HepG2 (cell line): ENCODE data around the gene ARHGEF3. TPM values are rescaled to one million over a fixed set of nuclear protein-coding genes. Genes with fewer than 3 reads are reported as not detected.
A peak's percentile ranks its signal among the peaks of the same experiment; 100 is the strongest.

Experiments
- BRCA1 ChIP-seq: sonication (generic); formaldehyde crosslinking; IDR thresholded peaks from 2 replicates; pipeline ENCODE4 v1.4.0; 2020; ENCODE audit warnings: missing genetic modification reagents
- CBX1 ChIP-seq: IDR thresholded peaks from one replicate; pipeline ENCODE4 v1.6.1; 2016; ENCODE audit warnings: antibody characterized with exemption, low read depth
- CENPX ChIP-seq: sonication (generic); formaldehyde crosslinking; IDR thresholded peaks from 2 replicates; pipeline ENCODE4 v1.9.0; 2021; ENCODE audit warnings: mild to moderate bottlenecking, missing genetic modification reagents, moderate library complexity
- DMAP1 ChIP-seq: IDR thresholded peaks from 2 replicates; pipeline ENCODE4 v1.6.1; 2016
- GATA4 ChIP-seq: sonication (generic); IDR thresholded peaks from 2 replicates; pipeline ENCODE4 v1.6.1; 2016; ENCODE audit warnings: antibody characterized with exemption, low read depth, borderline replicate concordance
- GLI4 ChIP-seq: sonication (generic); formaldehyde crosslinking; IDR thresholded peaks from 2 replicates; pipeline ENCODE4 v1.5.1; 2020; ENCODE audit warnings: missing genetic modification reagents, mild to moderate bottlenecking, moderate library complexity, borderline replicate concordance
- GTF3A ChIP-seq: sonication (generic); formaldehyde crosslinking; conservative IDR thresholded peaks from 2 replicates; pipeline ENCODE4 v1.4.0; 2020; ENCODE audit warnings: mild to moderate bottlenecking, missing genetic modification reagents
- HNF1B ChIP-seq: sonication (generic); formaldehyde crosslinking; IDR thresholded peaks from 2 replicates; pipeline ENCODE4 v1.5.1; 2020; ENCODE audit warnings: mild to moderate bottlenecking, moderate library complexity, missing genetic modification reagents
- MEIS2 ChIP-seq: sonication (generic); formaldehyde crosslinking; IDR thresholded peaks from 2 replicates; pipeline ENCODE4 v1.9.0; 2021; ENCODE audit warnings: mild to moderate bottlenecking, missing genetic modification reagents
- NFKB2 ChIP-seq: sonication (generic); formaldehyde crosslinking; IDR thresholded peaks from 2 replicates; pipeline ENCODE4 v1.4.0; 2020; ENCODE audit warnings: missing genetic modification reagents, borderline replicate concordance
- PRPF4 ChIP-seq: fragments of 200-400 bp; formaldehyde crosslinking; IDR thresholded peaks from 2 replicates; pipeline ENCODE4 v1.6.1; 2016; ENCODE audit warnings: low read length, low read depth; ENCODE audit not compliant: poor library complexity, severe bottlenecking
- RXRB ChIP-seq: IDR thresholded peaks from 2 replicates; pipeline ENCODE4 v1.6.1; 2016; ENCODE audit warnings: borderline replicate concordance, missing genetic modification reagents, missing compliant biosample characterization
- TOE1 ChIP-seq: sonication (generic); formaldehyde crosslinking; IDR thresholded peaks from 2 replicates; pipeline ENCODE4 v1.4.0; 2020; ENCODE audit warnings: mild to moderate bottlenecking, missing genetic modification reagents
- YEATS4 ChIP-seq: sonication (generic); formaldehyde crosslinking; IDR thresholded peaks from 2 replicates; pipeline ENCODE4 v1.4.0; 2020; ENCODE audit warnings: missing genetic modification reagents, borderline replicate concordance
- ZFP37 ChIP-seq: sonication (generic); formaldehyde crosslinking; IDR thresholded peaks from 2 replicates; pipeline ENCODE4 v1.4.0; 2020; ENCODE audit warnings: missing genetic modification reagents, borderline replicate concordance
- ZNF136 ChIP-seq: sonication (generic); formaldehyde crosslinking; IDR thresholded peaks from 2 replicates; pipeline ENCODE4 v1.8.1; 2022; ENCODE audit warnings: low read depth, mild to moderate bottlenecking, moderate library complexity, missing genetic modification reagents
- ZNF605 ChIP-seq: sonication (generic); formaldehyde crosslinking; IDR thresholded peaks from 2 replicates; pipeline ENCODE4 v1.8.0; 2022; ENCODE audit warnings: mild to moderate bottlenecking, missing genetic modification reagents
- ZNF616 ChIP-seq: sonication (generic); formaldehyde crosslinking; IDR thresholded peaks from 2 replicates; pipeline ENCODE4 v1.5.0; 2020; ENCODE audit warnings: low read depth, mild to moderate bottlenecking, missing genetic modification reagents
- ZNF788 ChIP-seq: sonication (generic); formaldehyde crosslinking; IDR thresholded peaks from 2 replicates; pipeline ENCODE4 v1.5.0; 2020; ENCODE audit warnings: mild to moderate bottlenecking, missing genetic modification reagents, borderline replicate concordance
- ZNF841 ChIP-seq: sonication (generic); formaldehyde crosslinking; IDR thresholded peaks from 2 replicates; pipeline ENCODE4 v1.8.1; 2023; ENCODE audit warnings: missing genetic modification reagents, borderline replicate concordance
- polyA plus RNA-seq, 8 experiments: library from polyadenylated mRNA; depleted of rRNA in 3 of 8; stranded (reverse) in 7 of 8; unstranded in 1 of 8; fragments of >200 nt; fragmentation: Illumina TruSeq in 4 of 8; extraction: Trizol in 4 of 8; gene quantifications; 2 replicates each; pipeline versions ENCODE4 v1.2.1 to v1.2.3, GENCODE V29; 2011 to 2016; ENCODE audit warnings: low read depth in 4 of 8, missing spikeins in 1 of 8, mixed read lengths in 1 of 8; ENCODE audit not compliant: insufficient read depth in 1 of 8
- total RNA-seq, 5 experiments: library from RNA; depleted of rRNA; stranded (reverse); fragments of >200 nt; fragmentation: Illumina TruSeq; extraction: Trizol; gene quantifications; 2 replicates each; pipeline ENCODE4 v1.2.3, GENCODE V29; 2016; ENCODE audit warnings: low read depth in 1 of 5
- TF ChIP-seq, protein P1 (sequence below): sonication (generic); formaldehyde crosslinking; IDR thresholded peaks from 2 replicates; pipeline ENCODE4 v1.9.0; 2021; ENCODE audit warnings: missing genetic modification reagents, borderline replicate concordance
- TF ChIP-seq, protein P2 (sequence below): IDR thresholded peaks from 2 replicates; pipeline ENCODE4 v1.6.1; 2016
- TF ChIP-seq, protein P3 (sequence below): sonication (generic); formaldehyde crosslinking; IDR thresholded peaks from 2 replicates; pipeline ENCODE4 v1.5.0; 2020; ENCODE audit warnings: missing genetic modification reagents
- TF ChIP-seq, protein P4 (sequence below): sonication (generic); formaldehyde crosslinking; IDR thresholded peaks from 2 replicates; pipeline ENCODE4 v1.8.1; 2023; ENCODE audit warnings: missing genetic modification reagents, mild to moderate bottlenecking, borderline replicate concordance

Gene ARHGEF3
- total and polyA plus RNA-seq, 2 of the 13 experiments (the other 11 are each of a cell fraction or from before 2014, with no cell fraction given) = 14.8 to 23.1 TPM

DNA sequence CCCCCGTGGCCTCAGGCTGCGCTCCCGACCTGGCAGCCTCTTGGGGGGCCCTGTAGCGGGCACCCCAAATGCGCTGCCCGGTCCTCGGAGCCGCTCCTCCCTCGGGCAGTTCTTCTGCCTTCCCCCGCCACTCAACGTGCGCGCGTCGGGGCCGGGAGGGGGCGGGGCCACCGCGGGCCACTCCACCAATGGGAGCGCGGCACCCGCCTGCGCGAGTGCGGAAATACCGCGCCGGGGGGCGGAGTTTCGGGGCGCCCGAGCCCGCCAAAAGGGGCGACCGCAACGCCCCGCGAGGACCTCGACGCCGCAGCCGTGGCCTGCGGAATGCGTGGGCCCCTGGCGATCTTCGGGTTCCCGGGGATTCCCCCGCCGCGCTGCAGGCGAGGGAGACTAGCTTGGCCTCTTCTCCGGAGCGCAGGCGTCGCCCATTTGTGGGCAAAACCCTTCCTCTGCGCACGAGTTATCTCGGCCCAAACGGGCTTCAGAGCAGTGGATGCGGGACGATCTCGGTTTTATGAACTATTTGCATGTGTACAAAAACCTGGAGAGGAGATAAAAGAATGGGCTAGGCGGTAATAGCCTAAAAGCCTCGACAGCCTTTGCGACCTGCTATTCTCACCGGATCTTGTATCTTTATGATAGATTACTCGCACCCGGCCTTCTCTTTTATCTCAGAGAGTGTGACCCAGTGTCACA, 118.5 kb downstream of the ARHGEF3 start, which contains the start of gene TASOR (continued):
- TF ChIP-seq, protein P1, sequence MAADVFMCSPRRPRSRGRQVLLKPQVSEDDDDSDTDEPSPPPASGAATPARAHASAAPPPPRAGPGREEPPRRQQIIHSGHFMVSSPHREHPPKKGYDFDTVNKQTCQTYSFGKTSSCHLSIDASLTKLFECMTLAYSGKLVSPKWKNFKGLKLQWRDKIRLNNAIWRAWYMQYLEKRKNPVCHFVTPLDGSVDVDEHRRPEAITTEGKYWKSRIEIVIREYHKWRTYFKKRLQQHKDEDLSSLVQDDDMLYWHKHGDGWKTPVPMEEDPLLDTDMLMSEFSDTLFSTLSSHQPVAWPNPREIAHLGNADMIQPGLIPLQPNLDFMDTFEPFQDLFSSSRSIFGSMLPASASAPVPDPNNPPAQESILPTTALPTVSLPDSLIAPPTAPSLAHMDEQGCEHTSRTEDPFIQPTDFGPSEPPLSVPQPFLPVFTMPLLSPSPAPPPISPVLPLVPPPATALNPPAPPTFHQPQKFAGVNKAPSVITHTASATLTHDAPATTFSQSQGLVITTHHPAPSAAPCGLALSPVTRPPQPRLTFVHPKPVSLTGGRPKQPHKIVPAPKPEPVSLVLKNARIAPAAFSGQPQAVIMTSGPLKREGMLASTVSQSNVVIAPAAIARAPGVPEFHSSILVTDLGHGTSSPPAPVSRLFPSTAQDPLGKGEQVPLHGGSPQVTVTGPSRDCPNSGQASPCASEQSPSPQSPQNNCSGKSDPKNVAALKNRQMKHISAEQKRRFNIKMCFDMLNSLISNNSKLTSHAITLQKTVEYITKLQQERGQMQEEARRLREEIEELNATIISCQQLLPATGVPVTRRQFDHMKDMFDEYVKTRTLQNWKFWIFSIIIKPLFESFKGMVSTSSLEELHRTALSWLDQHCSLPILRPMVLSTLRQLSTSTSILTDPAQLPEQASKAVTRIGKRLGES = peak; percentile 76; the same call in 1 of the 2 replicates
- TF ChIP-seq ZFP37 (CRISPR knock-in tag) (no peak), ZNF136 (CRISPR knock-in tag) (no peak), GTF3A (no peak), BRCA1 (CRISPR knock-in tag) (0 out of 2 replicates have a peak, but pooled peaks have one; percentile 36), ZNF605 (CRISPR knock-in tag) (peak; percentile 19; the same call in 1 of the 2 replicates), HNF1B (CRISPR knock-in tag) (no peak), RXRB (CRISPR knock-in tag) (0 out of 2 replicates have a peak, but pooled peaks have one; percentile 5), GATA4 (no peak), GLI4 (CRISPR knock-in tag) (no peak; the same call in 1 of the 2 replicates), ZNF616 (CRISPR knock-in tag) (peak; percentile 79), PRPF4 (peak; percentile 55), CBX1 (no peak), DMAP1 (CRISPR knock-in tag) (peak; percentile 27), TOE1 (CRISPR knock-in tag) (no peak), CENPX (no peak; the same call in 1 of the 2 replicates), ZNF841 (CRISPR knock-in tag) (no peak), NFKB2 (CRISPR knock-in tag) (peak; percentile 96), ZNF788 (CRISPR knock-in tag) (0 out of 2 replicates have a peak, but pooled peaks have one; percentile 37), MEIS2 (peak; percentile 62; the same call in 1 of the 2 replicates), YEATS4 (CRISPR knock-in tag) (peak; percentile 55; the same call in 1 of the 2 replicates)
- TF ChIP-seq, protein P2, sequence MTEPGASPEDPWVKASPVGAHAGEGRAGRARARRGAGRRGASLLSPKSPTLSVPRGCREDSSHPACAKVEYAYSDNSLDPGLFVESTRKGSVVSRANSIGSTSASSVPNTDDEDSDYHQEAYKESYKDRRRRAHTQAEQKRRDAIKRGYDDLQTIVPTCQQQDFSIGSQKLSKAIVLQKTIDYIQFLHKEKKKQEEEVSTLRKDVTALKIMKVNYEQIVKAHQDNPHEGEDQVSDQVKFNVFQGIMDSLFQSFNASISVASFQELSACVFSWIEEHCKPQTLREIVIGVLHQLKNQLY (CRISPR knock-in tag) = no peak; the same call in 1 of the 2 replicates
- TF ChIP-seq, protein P3, sequence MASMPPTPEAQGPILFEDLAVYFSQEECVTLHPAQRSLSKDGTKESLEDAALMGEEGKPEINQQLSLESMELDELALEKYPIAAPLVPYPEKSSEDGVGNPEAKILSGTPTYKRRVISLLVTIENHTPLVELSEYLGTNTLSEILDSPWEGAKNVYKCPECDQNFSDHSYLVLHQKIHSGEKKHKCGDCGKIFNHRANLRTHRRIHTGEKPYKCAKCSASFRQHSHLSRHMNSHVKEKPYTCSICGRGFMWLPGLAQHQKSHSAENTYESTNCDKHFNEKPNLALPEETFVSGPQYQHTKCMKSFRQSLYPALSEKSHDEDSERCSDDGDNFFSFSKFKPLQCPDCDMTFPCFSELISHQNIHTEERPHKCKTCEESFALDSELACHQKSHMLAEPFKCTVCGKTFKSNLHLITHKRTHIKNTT = no peak
- TF ChIP-seq, protein P4, sequence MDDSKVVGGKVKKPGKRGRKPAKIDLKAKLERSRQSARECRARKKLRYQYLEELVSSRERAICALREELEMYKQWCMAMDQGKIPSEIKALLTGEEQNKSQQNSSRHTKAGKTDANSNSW (CRISPR knock-in tag) = peak; percentile 73; the same call in 1 of the 2 replicates
